Activated naive CD4-positive, alpha-beta T cell treated with Interleukin-2 at 50 U/mL for 16 hours (primary cell): ENCODE measurements around the gene C12orf57.
A peak's percentile ranks its signal among the peaks of the same experiment; 100 is the strongest.

Experiments used
- DNase-seq: peaks from one replicate; pipeline ENCODE4 v3.0.0-alpha.2; 2020

Gene C12orf57

GRCh38 chr12:6938353-6939190, 5.2 kb upstream of the C12orf57 start:
- no peak for DNase-seq

- no peak for DNase-seq
These were observed 4.7 kb upstream of the C12orf57 start for GRCh38 chr12:6939191-6939540.

- no peak for DNase-seq
These were observed 2.6 kb upstream of the C12orf57 start for GRCh38 chr12:6941267-6941666.

DNA sequence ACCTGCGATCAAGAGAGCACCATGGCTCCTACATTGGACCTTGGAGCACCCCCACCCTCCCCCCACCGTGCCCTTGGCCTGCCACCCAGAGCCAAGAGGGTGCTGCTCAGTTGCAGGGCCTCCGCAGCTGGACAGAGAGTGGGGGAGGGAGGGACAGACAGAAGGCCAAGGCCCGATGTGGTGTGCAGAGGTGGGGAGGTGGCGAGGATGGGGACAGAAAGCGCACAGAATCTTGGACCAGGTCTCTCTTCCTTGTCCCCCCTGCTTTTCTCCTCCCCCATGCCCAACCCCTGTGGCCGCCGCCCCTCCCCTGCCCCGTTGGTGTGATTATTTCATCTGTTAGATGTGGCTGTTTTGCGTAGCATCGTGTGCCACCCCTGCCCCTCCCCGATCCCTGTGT, 2.0 kb upstream of the C12orf57 start:
- DNase-seq: no peak

DNA sequence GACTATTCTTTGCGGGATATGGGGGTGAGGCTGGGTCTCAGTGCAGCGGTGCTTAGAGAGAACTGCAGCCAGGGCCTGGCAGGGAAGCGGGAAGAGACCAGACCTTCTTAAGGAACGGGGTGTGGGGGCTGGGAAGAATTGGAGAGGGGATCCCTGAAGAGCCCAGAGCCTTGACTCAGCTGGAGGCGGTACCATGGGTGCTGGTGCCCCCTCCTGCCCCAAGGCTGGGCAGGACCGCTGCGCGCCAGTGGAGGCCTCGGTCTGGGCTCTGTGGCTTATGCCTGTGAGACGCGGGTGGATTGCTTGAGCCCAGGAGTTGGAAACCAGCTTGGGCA, 1.5 kb upstream of the C12orf57 start:
- no peak for DNase-seq

DNA sequence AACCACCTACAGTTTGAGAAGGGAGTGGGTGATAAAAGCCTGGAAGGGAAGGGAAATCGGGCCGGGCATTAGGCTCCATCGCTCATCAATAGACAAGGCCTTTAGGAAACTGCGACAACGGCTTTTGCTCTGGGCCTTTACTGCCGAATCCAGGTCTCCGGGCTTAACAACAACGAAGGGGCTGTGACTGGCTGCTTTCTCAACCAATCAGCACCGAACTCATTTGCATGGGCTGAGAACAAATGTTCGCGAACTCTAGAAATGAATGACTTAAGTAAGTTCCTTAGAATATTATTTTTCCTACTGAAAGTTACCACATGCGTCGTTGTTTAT, 467 bp upstream of the C12orf57 start:
- peak; percentile 80 for DNase-seq

GRCh38 chr12:6944381-6945186, 762 bp downstream of the C12orf57 start:
- DNase-seq: peak; percentile 87

DNA sequence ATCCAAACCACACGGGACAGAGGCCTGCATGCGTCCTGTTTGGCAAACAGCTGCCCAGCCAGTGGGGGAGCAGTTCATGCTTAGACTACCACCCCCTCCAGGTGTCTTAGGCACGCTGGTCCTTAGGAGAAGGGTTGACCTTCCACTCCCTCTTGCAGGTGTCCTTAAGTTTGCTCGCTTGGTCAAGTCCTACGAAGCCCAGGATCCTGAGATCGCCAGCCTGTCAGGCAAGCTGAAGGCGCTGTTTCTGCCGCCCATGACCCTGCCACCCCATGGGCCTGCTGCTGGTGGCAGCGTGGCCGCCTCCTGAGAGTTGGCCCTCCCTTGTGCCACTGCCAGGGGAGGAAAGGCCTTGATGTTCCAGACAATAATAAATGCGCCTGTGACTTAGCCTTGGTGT, 1.8 kb downstream of the C12orf57 start:
- no peak for DNase-seq

DNA sequence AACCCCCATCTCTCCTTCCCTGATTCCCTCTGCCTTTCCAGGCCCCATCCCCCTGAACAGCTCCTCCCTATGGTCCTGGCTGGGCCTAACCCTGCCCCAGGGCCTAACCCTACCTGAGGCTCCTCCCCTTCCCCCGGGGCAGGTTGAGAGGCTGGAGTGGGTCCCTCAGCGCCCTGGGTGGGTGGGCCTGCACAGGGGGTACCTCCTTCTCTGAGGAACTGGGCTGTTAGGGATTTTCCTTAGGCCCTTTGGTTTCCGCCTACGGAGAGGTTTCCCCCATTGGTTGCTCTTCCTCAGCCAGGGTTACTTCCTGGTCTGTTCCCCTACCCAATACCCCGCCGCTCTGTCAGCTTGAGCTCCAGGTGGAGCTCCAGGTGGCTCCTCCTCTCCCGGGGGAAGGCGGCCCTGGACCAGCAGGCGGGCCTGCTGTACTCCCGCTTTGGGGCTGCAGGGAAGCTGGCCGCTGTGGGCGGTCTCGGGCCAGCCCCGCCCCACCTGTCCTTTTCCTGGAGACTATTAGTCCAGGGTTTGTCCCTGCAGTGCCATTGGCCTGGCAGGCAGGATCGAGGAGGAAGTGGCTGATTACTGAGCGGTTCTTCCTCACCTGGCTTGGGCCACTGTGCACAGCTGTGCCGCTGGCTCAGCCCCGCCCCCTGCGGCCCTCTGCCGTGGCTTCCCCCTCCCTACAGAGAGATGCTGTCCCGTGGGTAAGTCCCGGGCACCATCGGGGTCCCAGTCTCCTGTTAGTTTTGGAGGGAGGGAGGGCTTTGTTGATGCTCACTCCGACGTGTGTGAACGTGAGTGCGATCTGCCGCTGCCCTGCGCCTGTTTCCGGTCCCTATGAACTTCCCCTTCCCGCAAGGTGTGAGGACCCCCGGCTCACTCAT, 2.5 kb downstream of the C12orf57 start:
- peak; percentile 57 for DNase-seq

DNA sequence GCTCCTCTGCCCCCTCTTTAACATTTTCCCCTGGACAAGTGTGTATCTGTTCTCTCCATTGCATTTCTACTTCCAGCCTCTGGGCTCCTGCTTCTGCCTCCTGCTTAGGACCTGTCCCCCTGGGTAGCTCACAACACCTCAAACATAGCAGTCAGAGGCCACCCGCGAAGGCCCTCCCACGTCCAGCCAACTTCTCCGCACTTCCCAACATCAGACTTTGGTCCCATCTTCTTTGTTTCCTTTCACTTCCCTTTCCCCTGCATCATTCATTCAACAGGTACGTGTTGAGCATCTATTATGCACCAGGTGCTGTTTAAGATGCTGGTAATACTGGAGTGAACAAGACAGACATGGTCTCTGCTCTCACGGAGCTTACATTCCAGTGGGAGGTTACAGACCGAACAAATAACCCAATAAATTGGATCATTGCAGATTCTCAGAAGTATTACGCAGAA, 3.1 kb downstream of the C12orf57 start:
- no peak for DNase-seq

- DNase-seq: no peak
These were observed 3.8 kb downstream of the C12orf57 start for GRCh38 chr12:6947615-6948014.

DNA sequence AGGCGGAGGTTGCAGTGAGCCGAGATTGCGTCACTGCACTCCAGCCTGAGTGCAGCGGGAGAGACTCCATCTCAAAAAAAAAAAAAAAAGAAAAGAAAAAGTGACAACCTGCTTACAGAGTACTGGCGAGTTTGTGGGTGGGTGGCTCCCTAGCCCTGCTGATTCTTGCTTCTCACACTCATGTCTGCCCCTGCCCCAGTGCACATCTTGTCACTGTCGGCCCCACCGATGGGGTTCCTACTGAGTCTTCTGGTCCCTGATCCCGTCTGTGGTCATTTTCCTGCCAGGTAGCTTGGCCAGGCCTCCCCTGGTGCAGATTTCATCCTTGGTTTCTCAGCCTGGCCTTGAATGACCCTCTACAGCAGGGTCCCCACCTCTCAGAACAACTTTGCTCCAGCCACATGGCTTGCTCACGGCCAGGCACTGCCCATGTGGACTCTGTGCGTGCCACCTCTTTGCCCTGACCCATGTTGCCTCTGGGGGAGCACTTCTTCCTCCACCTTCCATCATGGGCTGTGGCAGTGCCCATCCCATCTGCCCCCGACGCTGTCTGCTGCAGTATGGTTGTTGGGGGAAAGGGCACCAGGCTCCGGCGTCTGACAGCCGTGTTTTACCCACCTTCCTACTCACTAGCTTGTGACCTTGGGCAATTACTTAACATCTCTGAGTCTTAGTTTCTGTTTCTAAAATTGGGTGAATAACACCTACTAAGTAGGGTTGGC, 5.2 kb downstream of the C12orf57 start:
- DNase-seq: no peak

DNA sequence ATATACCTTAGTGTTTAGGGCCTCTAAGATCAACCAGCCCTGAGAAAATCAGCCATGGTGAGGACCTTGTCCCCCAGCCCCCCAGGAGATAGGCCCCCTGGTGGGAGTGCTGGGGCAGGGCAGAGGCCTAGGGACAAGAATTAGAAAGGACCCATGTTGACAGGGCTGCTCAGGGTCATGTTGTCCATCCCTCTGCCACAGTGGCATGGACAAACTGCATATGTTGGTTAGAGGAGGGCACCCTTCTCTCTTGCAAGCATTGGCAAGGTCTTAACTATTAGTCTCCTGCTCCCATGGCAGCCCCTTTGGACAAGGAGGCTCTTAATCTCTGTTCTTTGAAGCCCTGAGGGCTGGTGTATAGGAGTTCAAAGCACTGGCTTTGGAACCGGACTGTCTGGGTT, 6.6 kb downstream of the C12orf57 start:
- DNase-seq: peak; percentile 41

- DNase-seq: peak; percentile 59
These were observed 7.2 kb downstream of the C12orf57 start, which contains the start of gene PTPN6 for GRCh38 chr12:6950811-6951540. TSS of gene PTPN6 (plus strand) at chr12:6951356. CDS start at chr12:6951513, 157 bp downstream.

DNA sequence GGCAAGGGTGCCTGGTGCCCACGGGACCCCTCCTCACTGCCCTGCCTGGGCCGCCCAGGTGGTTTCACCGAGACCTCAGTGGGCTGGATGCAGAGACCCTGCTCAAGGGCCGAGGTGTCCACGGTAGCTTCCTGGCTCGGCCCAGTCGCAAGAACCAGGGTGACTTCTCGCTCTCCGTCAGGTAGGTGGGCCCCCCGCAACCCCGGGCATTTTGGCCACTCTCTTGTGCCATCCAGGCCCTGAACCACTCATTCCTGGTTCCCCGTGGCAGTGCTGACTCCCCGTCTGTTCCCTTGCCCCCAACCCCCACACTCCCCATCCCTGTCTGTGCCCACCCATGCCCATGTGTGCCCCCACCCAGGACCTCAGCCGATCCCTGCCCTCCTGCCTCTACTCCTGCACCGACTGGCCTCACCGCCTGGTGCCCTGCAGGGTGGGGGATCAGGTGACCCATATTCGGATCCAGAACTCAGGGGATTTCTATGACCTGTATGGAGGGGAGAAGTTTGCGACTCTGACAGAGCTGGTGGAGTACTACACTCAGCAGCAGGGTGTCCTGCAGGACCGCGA, 7.8 kb downstream of the C12orf57 start:
- DNase-seq: peak; percentile 35

GRCh38 chr12:6952121-6952862, 8.5 kb downstream of the C12orf57 start:
- DNase-seq: no peak

- no peak for DNase-seq
These were observed 9.1 kb downstream of the C12orf57 start for GRCh38 chr12:6952863-6953441.

DNA sequence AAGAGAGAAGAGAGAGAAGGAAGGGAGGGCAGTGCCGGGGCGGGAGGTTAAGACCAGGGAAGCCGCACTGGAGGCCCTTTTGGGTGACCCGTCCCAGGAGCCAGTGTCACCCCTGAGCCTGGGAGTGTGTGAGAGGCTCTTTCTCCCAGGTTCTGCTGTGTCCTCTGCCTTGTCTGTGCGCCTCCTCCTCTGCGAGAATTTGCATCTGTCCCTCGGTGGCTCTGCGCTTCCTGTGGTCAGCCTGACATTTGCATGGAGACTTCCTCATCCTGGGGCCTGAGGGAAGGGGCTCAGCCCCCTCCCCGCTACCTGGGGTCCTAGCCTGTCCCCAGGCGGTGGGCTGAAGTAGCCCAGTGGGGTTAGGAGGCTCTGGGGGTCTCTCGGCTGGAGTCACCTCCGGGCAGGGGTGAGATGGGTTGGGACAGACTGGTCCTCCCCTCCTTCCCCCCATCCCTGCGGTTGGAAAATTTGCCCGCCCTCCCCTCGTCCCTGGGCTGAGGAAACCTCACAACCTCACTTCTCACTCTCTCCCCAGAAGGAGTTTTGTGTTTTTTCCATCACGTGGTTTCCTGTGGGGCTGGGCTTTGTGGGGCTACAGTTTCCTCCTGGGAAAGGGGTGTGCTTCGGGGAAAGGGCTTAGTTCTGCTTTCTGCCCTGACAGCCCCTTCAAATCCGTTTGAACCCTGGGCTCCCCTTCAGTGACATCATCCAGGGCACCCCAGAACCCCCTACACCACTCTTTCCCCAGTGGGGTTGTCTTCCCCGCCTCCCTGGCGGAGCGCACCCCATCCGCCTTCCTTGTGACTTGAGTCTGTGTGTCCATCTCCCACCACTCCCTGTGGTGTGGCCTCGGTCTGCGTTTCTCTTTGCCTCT, 9.9 kb downstream of the C12orf57 start:
- DNase-seq: peak; percentile 82
